Measurements from ENCODE around the gene EOLA1.
"Not testable (repeated sequence)": the region's sequence is repeated elsewhere in the genome, so short reads cannot be mapped to it uniquely, and the experiment has no call there.

The EOLA1 gene

DNA sequence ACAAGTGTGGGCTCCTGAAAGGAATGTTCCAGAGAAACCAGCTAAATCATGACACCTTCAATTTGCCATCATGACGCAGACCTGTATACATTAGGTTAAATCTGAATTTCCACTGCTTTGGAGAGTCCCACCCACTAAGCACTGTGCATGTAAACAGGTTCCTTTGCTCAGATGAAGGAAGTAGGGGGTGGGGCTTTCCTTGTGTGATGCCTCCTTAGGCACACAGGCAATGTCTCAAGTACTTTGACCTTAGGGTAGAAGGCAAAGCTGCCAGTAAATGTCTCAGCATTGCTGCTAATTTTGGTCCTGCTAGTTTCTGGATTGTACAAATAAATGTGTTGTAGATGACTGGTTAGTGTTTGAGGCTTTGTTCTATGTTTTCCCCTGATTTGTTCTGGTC lies 6.2 kb downstream of the EOLA1 start:
- DNase-seq, result not testable (repeated sequence)

DNA sequence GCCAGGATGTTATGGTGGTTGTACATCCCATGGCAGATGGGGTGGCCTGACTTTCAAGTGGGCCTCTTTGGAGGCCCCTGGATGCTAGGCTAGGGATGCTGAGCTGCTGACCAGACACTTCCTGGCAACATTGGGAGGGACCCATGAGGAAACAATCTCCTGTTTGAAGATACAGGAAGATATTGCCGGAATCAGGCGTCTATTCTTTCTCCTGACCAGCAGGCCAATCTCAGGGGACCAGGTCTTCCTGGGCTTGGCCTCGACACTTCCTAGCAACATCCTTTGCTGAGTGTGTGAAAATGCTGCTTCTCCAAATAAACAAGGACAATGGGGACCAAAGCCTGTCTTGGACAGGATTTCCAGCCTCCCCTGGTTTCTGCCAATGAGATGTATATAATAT lies 7.0 kb downstream of the EOLA1 start:
- not testable (repeated sequence) for DNase-seq

DNA sequence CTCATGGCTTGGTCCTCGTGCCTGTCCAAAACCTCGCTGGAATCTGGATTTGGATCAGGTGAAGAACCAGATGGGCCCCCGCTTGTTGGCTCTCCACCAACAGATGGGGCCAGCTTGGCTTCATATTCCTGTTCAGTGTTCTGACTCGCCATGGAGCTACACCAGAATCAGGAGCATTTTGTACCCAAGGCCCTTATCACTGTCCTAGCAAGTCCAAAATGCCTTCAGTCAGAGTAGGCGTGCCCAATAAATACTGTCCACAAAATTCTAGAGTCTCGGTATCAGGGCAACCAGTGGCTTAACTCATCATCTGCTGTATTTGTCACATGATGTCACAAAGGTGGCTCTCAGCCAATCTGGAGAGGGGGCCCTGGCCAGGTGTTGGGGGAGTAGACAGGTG lies 8.9 kb downstream of the EOLA1 start, which contains the start of gene HSFX3:
TSS of gene HSFX3 (minus strand) at position 224 of the 400 bp plus-strand sequence. CDS start at position 152, 72 bp downstream.
- DNase-seq, result not testable (repeated sequence)

DNA sequence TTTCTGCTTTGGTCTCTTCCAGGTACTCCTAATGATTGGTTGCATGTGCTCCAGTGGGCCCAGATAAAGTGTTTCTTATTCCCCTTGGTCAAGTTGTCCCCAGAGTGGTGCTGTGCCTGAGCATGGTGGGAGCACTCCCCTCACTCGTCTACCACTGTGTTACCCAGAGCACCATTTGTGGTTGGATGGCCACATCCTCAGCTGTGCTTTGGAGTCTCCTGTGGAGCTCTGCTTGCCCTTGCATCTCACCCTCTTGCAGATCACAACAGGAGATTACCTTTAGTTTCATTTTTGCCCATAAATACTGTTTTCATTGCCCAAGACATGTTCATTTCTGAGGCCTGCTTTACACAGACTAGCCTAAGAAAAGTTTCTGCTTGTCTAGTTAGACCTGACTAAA lies 9.6 kb downstream of the EOLA1 start:
- DNase-seq, result peak in 1 of 2 donors; percentile 12

DNA sequence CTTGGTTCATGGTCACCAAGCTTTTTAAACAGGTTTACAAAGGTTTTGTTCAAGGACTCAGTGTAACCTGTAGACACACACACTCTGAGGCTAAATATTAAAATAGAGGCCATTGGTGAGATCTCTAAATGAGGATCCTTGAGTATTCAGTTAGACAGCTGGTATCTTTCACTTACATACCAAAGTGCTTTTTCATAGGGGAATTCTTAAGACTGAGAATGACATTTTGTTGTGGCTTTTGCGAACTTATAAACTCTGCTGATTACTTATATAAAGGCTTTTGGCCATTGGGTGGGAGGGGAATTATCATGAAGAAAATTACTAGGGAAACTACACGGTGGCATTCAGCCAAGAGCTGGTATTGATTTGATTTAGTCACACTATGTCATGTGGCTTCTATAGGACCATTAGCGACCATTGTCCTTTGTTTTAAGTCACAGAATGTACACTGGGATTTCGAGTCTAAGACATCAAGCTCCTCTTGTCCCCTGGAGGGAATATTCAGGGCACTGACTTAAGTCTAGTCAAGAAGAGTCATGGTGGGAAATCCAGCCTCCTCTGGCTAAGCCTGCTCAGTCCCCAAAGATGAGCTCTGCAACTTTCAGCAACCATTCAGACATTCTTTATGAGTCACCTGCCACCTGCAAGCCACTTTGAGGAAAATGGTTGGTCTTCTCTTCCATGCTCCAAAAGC lies 10.6 kb downstream of the EOLA1 start:
- DNase-seq, result not testable (repeated sequence)

DNA sequence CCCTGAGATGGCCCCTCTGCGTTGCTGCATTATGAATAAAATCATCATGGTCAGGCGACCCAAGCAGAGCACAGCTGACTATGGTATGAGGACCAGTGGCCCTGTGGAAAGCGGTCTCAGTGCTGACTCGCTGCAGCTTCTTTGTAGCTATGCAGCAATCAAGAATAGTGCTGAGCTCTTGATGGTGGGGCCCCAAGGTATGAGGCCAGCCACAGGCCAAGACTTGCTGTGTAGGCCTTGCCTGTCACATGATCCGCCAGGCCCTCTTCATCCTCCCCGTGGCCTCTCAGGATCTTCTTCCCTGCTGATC lies 11.1 kb downstream of the EOLA1 start:
- DNase-seq, result not testable (repeated sequence)

DNA sequence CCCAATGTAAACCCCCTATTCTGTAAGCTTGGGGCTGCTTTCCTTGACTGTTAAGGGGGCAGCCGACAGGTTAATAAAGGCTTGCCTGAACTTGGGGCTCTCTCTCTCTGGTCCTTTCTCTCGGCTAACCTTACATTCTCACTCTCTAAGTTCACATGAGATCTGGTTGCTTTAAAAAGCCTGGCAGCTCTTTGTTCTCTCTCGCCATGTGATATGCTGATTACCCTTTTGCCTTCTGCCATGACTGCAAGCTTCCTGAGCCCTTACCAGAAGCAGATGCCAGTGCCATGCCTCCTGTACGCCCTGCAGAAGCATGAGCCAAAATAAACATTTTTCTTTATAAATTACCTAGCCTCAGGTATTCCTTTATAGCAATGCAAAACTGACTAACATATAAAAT lies 14.4 kb downstream of the EOLA1 start:
- DNase-seq, result not testable (repeated sequence)

DNA sequence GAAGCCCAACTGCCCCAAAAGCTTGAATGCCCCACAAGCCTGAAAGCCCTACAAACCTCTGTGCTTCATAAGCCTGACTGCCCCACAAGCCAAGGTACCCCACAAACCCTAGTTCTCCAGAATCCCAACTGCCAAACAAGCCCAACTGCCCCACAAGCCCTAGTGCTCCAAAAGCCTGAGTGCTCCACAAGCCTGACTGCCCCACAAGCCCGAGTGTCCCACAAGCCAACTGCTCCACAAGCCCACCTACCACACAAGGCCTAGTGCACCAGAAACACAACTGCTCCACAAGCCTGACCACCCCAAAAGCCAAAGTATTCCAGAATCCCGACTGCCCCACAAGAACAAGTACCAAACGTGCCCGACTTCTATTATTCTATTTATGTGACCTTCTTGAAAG lies 22.5 kb downstream of the EOLA1 start:
- DNase-seq, result no peak

DNA sequence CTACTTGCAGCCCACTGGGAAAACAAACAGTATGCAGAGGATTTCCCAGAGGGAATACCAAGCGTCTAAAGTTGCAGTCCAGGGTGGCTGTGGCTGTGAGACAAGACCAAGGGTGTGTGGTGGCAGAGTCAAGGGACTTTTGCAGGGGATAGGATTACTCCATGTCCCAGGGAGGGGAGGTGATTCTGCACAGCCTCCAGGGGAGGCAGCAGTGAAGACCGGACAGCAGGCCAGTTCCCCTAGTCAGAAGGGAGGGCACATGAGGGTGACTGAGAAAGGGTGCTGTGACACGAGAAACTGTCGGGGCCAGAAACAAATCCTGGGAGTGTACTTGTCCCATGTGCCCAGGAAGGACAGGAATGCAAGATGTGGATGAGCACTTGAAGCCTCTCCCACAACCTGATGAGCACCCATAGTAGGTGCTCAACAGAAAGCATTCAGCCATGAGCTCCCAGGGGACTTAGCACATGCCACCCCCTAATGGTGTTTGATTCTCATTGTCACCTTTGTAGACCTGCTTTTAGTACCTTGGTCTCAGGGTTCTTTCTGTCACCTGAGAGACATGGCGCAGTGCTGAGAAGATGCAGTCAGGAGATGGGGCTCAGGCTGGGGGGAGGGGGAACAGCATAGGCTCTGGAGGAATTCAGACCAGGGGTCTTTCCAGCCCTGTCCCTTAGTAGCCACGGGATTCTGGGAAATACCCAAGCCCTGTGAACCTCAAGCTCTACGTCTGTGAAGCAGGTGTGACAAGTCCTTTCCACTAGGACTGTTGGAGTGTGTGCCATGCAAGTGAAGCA lies 27.0 kb downstream of the EOLA1 start:
- DNase-seq, result no peak

DNA sequence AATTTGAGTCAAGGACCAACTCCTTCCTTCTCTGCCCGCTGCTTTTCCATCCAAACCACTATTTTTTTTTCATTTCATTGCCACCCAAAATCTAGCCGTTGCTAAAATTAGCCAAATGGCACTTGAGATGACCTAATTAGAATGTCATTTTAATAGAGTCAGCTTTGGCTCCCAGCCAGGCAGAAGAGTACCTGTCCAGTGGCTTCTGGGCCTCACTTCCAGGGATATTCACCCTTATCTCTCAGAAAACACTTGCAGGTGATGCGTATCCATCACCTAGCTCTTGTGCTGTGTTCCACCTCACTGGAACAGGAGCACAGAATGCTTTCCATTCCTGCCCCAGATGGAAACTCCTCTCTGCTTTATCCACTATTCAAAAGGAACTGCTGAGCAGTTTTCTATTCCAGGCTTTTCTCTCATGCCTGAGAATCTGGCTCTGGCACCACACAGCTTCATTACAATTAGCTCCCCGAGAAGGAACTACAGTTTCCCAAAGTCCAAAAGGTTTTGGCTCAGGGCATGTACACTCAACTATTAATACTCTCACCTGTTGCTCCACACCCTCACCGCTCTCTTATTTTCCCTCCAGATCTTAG lies 28.0 kb downstream of the EOLA1 start:
- DNase-seq, result no peak

DNA sequence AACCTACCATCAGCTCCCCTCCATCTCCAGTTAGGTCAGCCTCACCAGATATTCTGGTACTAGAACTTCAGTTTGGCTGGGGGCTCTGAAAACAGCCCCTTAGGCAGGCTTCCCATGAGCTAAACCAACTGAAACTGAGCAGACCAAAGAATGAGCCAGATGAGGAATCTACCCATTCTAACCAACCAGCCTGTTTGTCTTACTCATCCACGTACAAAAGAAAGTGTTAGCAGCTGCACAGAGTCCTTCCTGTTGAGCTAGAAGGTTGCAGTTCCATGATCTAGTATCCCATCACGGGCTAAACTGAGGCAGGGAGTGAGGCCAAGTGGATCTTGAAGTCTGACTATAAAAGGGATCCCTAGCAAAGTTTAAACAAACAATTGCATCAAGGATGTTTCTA lies 29.0 kb downstream of the EOLA1 start:
- no peak for DNase-seq

DNA sequence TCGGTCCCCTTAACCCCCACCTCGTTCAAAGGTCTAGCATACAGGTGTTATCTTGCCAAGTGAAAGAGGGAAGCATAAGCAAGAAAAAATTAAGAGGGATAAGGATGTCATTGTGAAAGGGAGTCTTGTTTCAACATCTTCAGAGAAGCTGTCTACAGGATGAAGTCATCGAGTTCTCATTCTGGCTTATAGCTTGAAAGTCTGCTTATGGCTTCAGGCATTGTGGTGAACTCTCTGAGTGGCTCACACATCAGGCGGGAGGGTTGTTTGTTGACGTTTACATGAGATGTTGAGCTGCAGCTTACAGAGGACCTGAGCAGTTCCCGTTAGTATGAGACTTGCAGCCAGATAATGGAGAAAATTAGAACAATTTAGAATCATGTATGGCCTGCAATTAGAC lies 29.9 kb downstream of the EOLA1 start:
- DNase-seq, result no peak

DNA sequence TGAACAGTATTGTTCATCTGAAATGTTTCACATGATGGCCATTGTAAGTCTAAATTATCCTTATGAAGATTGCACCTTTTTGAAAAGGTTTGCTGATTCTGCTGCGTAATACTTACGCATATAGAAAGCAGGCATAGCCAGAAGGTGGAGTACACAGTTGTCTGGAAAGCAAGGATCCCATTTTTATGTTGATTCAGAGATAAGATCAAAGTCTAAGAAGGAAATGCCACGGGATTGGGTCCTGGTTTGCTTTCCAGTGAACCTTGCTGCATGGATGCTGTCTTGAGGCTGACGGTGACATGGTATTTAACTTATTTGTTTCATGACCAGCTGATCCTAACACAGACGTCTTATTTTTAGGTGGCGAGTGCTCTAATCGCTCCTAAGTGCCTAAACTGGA lies 31.0 kb downstream of the EOLA1 start:
- DNase-seq, result no peak

DNA sequence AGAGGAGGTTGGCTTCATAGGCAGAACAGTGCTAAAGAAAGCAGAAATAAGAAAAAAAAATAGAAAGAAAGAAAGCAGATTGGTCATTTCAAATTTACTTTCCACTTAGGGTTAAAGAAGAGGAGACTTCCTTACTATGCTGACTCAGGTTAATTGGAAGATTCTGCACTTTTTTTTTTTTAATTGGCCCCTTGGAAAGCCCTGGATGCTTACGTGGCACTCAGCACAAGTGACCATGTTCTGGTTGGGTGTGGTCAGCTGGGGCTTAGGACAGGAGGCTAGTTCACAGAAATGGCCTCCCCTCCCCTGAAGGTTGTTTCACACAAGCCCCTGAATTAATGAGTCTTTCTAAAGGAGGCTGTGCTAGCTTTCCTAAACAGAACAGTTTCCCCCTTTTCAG lies 31.9 kb downstream of the EOLA1 start:
- DNase-seq, result no peak

DNA sequence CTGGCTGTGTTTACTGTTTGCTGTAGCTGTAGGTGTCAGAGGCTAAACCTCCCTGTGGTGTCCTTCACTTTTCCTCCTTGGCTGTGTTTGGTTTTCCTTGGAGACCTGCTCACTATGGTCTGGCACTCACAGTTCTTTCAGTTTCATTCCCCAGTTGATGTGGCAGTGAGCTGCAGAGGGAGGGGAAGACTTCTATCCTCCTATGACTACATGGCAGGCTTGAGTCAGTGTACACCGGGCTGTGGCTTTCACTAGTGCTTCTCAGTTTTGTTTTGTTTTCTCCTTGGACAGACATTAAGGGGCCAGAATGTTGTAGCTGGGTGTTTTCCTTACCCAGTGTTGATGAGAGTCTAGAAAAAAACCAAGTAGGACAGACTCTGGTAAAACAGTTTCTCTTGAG lies 32.6 kb downstream of the EOLA1 start:
- DNase-seq, result not testable (repeated sequence)

DNA sequence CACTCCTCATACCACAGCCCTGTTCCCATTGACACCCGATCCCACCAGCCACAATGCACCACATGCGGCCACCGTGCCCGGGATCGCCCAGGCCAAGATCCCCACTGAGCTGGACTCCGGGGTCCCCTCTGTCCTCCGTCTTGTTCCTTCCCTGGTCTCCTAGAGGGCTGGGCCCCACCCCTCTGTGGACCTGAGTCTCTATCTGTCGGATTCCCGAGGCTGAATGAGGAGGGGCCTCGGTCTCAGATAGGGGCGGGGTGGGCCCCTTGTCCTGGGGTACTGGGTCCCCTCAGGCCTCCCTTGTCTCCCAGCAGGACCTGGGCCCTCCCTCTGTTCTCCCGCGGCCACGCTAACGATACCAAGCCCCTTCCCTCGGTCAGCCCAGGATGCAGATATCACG lies 44.8 kb downstream of the EOLA1 start:
- not testable (repeated sequence) for DNase-seq

DNA sequence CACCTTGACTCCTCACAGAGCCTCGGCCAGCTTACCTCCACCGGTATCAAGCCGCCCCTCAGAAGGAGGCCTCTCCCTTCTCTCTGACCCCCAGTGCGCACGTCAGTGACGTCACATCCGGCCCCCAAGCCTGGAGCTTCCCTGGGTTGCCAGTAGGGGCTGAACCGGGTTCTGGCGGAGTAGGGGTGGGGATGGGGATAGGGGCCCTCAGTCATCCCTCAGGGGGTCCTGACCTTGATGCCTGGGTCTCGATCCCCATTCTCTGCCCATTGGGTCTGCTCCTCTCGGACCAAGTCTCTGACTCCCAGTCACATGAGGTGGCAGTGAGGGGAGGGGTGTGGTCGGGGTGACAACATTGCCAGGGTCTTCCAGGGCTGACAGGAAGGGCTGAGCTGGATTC lies 46.5 kb downstream of the EOLA1 start, which contains the start of gene MAGEA9B:
TSS of gene MAGEA9B (minus strand) at position 101 of the 400 bp plus-strand sequence. CDS start 4,280 bp downstream, outside the sequence.
- not testable (repeated sequence) for DNase-seq

DNA sequence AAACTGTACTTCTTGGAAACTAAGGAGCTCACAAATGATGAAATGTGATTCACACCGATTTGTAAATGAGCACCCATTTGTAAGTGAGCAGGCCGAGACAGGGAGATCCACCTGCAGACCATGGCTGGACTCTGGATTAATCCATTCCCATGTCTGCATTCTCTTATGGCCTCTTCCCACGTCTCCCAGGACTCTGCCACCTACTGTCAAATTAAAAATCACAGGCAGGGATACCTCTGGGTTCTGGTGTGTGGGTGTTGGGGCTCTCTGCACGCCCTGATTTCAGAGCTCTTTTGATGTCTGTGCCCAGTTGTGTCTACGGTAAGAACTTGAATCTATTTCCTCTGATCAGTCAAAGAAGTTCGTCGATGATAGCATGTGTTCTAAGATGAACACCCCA lies 50.2 kb downstream of the EOLA1 start:
- DNase-seq, result not testable (repeated sequence)

DNA sequence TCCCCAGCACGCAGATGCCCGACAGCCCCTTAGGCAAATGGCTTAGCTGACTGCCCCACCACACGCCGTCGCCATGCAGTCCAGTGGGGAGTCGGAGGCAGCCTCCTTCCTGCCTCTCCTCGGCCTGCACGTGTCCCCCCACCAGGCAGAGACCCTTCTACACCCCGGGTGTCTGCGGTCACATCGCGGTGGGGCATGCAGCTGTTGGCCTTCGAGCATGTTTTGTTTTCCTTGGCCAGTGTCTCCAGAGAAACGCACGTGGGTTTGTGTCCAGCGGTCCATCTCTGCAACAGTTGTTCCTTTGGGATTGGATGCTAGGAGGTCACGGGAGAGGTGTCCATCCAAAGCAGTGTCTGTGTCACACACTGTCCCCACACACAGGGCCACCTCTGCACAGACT lies 54.4 kb downstream of the EOLA1 start, which contains the start of gene HSFX2:
TSS of gene HSFX2 (minus strand) at position 101 of the 400 bp plus-strand sequence. CDS start 614 bp downstream, outside the sequence.
- DNase-seq, result not testable (repeated sequence)

DNA sequence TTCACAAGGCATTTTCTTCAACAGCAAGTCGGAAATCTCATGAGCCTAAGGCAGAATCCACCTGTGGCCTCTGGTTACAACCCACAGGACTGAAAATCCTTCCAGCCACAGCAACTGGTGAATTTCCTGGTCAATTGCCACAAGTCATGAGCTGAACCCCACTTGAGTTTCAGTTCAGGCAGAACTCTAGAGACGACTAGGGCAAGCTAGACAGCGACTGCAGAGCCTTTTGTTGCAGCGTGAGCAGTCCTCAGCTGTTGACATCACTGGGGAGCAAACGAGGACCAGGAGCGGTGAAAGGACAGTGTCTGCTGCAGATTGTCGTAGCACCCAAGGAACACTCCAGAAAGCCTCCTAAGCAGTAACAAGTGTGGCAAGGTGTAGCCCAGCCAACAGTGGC lies 55.1 kb downstream of the EOLA1 start:
- DNase-seq, result not testable (repeated sequence)
